Stimulated activated CD8-positive, alpha-beta memory T cell treated with anti-CD3 and anti-CD28 coated beads, Interleukin-7, amount 100 ng/mL, for 24 hours (primary cell): Measurements from ENCODE around the gene RNF207.

ENCODE experiments used
- DNase-seq: peaks from one replicate; pipeline ENCODE4 v3.0.0-alpha.2; 2020; ENCODE audit warnings: low read depth

RNF207 gene

DNA sequence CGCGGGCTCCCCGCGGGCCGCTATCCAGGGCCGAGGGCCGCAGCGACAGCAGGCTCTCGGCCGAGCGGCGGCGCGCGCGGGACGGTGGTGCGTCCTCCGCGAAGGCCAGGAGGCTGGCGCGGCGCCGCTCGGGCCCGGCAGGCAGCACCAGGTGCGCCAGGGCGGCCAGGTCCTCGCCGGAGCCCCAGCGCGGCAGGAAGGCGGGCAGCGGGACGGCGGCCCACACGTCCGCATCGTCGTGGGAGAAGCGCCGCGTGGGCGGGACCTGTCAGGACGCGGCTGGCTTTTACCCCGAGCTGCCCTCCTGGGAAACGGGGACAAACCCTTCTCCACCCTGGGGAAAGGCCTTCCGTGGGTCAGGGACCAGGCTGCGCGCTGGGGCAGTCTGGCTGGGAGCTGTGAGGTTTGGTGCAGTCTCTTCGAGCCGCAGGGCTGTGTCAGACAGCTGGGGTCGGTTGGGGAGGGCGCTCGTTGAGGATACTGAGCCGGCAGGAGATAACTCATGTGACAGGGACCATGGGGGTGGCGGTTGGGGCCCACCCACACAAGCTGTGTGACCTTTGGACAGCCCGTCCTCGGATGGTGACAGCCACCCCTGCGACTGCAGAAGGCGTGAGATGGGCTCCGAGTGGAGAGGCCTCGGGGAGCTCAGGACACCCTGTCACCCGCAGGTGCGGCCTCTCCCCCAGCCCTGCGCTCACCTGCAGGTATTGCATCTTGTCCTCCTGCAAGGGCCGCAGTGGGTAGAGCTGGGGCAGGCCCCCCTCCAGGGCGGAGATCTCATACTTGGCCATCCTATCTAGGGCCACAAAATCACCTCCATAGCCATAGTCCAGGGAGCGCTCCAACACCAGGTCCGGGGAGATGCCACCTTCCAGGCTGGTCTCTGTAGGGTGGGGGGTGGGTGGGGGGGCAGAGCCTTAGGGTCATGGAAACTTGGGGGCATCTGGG lies 44.1 kb downstream of the RNF207 start:
- DNase-seq = no peak

DNA sequence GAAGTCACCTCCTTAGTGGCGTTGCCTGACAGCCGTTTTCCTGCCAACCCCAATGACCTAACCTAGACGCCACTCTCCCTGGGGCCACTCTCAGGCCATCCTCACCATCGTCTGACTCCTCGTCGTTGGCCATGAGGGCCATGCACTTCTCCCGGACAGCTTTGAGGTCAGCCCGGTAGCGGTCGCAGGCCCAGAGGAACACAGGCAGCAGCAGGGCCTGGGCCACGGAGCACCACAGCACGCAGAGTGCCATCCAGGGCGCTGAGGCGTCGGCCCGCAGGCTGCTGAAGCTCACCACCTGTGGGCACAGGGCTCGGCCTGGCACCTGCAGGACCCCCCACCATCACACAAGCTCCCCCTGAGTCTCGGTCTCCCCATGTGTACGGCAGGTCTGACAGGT lies 45.3 kb downstream of the RNF207 start:
- no peak for DNase-seq

DNA sequence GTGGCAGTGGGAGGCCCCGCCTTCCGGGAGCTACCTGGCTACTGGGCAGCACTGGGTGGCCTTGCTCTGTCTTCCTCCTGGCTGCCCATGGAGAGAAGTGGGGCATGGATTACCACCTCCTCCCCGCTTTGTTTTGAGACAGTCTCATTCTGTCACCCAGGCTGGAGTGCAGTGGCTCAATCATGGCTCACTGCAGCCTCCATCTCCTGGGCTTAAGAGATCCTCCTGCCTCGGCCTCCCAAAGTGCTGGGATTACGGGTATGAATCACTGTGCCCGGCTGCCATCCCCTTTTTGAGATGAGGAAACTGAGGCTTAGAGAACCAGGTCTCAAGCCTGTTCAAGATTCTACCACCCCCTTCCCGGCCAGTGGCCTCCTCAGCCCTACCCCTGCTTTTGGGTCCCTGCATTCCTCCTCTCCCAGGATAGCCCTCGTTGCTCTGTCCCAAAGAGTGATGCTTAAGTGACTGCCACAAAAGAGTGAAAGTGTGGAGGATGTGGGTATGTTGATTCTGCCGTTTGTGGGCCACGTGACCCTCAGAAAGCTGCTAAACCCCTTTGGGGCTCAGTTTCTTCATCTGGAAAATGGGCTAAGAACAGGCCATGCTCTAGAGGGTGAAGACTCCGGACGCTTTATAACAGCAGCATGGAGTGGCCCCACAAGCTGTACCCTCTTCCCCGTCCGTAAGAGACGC lies 45.9 kb downstream of the RNF207 start:
- no peak for DNase-seq

DNA sequence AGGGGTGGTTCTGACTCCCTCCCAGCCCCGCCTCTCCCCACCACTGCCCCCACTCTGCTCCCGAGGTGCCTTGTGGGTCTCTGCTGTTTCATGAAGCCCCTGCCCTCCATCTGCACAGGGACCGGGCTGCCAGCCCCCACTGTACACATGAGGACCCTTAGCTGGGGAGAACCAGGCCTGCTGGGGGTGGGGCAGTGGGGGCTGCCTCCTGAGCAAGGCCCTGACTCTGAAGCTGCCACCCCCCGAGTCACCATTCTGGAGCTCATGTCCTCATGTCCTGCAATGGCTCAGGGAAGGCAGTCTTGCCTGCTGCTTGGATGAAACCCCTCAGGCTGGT lies 46.4 kb downstream of the RNF207 start:
- DNase-seq = no peak

DNA sequence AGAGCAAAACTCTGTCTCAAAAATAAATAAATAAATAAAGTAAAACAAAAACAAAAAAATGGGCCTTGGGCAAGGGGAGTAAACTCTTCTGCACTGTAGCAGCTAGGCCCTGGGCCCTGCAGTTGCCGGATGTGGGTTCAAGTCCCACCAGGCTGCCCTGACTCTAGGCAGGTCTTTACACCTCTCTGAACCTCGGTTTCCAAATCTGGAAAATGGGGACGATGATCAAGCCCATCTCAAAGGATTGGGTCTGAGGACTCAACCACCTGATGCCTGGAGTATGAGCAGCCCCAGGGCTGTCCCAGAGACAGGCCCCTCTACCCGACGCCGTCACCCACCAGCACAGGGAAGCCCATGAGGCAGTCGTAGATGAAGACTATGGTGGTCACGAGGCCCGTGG lies 47.5 kb downstream of the RNF207 start:
- no peak for DNase-seq

DNA sequence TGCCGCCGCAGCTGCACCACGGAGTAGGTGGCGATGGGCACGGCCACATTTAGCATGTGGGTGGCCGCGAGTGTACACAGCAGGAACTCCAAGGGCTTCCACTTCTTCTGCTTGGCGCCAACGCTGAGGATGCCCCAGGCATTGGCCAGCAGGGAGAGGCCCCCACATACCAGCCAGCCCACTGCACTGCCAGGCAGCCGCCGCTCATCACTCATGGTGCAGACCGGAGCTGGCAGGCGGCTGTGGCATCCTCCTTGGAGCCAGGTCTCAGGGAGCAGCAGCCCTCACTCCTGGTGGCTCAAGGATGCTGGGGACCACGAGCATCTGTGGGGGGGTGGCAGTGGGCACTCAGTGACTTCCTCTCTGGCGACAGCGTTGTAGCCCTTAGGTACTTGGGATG lies 48.8 kb downstream of the RNF207 start:
- no peak for DNase-seq

DNA sequence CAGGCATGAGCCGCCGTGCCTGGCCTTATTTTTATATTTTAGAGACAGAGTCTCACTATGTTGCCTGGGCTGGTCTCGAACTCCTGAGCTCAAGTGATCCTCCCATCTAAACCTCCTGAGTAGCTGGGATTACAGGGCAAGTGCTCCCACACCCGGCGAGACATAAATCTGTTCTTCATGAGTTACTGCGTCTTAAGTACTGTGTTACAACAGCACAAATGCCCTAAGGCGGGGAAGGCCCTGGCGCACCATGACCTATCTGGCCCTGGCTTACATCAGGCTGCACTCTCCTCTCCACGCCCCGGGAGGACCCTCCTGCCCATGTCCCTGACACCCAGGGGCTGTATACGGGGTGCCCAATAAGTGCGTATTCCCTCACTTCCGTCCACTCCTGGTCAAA lies 50.7 kb downstream of the RNF207 start:
- DNase-seq = no peak

DNA sequence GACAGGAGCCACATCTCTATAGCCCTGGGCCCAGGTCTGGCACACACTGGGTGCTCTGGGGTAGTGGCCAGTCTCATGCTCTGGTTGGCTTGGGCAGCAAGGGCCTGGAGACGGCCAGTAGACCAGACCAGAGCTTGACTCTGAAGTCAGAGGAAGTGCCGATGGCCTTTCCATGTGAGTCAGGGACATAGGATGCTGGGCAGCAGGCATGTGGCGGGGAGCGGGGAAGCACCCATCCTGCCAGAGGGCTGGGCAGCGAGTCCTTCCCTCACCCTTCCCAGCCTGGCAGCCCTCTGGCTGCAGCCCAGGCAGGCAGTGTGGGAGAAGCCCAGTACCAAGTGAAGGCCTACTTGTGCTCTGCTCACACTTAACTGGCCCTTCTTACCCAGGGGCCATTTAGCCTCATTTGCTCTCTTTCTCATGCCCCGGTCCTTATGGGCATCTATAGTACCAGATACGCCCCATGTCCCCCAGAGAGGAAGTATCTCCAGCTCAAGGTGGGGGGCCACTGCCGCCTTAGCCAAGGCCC lies 51.7 kb downstream of the RNF207 start:
- no peak for DNase-seq

DNA sequence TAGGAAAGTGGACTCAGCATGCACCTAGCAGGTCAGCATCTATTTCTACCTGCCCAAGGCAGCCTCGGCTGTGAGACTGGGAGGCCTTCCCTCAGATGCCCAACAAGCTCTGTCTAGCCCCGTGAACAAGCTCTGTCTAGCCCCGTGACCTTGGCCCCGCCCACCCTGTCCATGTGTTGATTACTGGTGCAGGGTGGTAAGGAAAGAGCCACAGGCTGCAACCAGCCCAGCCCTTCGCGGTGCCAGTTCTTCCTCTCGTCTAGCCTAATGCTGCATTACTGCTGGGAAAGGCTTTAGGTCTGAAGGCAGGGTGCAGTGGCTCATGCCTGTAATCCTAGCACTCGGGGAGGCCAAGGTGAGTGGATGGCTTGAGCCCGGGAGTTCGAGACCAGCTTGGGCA lies 52.8 kb downstream of the RNF207 start:
- DNase-seq = no peak

DNA sequence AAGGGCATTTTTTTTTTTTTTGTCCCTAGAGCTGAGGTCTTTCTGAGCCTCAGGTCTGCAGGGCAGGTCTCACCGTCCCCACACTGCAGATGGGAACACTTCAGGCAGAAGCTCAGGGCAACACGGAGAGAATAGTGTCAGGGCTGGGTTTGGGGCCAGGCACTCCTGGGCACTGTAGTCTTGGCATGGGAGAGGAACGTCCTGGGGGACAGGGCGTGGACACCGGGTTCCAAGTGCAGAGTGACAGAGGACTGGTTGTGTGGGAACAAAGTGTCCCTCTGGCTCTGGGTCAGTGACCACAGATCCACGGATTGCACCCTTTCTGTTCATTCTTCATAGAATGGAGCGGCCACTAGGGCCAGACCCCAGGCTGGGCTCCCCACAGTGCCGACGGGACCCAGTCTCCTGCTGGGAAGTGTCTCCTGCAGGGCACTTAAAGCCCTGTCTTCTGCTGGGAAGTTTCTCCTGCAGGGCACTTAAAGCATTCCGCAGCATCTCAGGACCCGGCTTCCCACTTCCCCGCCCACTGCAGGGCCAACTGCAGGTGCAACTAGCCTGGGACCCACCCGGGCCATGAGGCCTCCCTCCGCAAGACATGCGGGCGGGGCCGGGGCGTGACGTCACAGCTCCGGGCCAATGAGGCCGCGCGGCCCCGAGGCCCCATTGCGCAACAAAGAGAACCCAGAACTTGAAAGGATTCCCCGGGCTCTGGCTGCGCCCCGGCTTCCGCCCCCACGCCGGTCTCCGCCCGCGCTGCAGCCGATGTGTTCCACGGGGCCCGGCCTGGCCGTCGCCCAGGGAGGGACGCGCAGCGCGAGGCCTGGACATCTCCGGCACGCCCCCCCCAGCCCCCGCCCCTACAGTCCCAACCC lies 53.8 kb downstream of the RNF207 start:
- DNase-seq = peak; percentile 53

DNA sequence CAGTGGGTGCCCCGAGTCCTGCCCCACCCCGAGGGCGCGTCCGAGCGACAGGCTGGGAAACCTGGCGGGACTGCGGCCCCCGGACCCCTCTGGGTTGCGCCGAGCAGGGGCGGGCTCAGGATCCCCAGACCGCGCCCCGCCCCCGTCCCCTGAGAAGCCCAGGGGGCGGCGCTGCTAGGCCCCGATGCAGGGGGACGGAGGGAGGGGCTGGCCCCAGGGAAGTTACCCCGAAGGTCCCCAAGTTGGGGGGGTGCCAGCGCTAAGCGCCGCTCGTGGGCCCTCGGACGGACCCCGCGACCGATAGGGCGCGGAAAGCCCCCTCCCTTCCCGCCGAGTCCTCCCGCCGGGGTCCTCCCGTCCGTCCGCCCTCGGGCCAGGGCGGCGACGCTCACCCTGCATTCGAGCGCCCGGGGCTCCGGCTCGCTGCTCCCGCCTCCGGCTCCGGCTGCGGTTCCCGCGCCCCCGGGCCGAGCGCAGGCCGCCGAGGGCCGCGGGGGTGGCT lies 54.6 kb downstream of the RNF207 start:
- DNase-seq = no peak

DNA sequence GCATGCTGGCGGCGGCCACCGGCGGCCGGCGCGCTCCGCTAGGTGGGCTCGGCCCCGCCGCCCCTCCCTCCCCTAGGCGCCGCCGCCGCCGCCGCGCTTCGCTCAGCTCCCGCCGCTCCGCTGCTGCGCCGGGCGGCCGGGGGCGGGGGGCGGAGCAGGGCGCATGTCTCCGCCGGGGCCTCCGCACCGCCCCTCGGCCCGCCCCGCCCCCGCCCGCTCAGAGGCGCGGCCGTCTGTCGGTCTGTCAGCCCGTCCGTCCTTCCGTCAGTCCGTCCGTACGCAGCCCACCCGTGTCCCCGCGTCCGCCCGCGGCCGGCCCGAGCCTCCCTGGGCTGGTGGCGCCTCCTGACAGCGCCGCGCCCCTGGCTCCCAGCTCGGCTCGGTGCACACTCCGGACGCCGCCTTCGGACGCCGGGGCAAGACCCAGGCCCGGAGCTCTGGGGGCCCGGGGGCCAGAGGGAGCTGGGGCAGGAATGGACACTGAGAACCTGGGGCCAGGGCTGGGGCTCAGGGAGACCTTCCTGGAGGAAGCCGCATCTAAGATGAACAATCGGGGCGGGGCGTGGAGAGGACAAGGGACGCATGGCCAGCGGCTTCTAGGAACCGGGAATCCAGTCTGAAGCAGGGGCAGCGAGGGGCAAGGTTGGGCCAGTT lies 55.2 kb downstream of the RNF207 start, which contains the start of gene GPR153:
GPR153 (minus strand) TSS at position 138 of the 654 bp plus-strand sequence. CDS start 6,193 bp downstream, outside the sequence.
- peak; percentile 30 for DNase-seq

DNA sequence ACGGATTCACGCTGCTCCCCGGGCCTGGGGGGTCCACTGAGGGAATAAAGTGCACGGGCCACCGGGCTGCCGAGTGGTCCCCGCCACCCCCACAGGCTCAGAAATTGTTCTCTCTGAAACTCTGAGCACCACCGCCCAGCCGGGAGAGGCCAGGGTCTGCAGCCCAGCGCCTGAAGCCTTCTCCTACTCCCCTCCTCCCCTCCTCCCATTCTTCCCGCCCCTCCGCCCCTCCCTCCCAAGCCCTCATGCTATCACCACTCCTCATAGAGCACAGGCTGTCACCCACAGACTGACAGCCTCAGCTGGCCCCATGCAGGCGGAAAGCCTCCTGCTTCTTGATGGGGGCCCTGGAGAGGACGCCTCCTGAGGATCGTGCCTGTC lies 55.7 kb downstream of the RNF207 start:
- no peak for DNase-seq

DNA sequence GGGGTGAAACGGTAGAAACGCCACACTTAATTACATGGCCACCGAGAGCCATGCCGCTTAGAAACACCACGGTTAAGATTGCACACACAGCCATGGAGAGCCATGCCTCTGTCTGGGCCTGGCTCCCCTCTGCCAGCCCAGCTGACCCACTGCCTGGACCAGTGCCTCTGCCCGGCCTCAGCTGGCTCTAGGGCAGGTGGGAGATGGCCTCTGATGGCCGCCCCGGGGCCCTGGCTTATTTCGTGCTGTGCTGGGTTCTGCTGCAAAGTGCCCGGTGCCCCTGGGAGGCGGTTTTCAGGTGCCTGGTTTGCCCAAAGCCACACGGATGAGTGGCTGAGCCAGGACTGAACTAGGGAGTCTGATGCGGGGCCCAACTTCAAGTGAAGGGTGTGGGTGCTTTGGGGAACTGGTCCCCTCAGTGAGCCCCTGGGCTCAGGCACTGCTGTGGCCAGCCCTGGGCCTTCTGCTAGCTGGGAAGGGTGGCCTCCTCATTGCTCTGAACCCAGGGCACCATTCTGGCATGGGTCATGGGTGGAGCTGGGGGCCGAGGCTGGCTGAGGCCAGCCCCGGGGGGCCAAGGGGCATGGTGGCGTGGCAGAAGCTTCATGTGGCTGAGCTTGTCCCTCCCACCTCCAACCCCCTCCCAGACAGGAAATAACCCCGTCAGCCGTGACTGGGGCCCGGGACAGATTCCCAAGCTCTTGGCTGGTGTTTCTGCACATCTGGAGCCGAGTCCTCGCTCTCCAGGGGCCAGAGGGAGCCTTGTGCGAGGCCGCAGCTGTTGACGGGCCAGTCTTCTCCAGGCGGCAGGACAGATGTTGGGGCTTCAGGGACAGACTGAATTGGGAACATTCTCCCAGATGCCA lies 56.9 kb downstream of the RNF207 start:
- no peak for DNase-seq

DNA sequence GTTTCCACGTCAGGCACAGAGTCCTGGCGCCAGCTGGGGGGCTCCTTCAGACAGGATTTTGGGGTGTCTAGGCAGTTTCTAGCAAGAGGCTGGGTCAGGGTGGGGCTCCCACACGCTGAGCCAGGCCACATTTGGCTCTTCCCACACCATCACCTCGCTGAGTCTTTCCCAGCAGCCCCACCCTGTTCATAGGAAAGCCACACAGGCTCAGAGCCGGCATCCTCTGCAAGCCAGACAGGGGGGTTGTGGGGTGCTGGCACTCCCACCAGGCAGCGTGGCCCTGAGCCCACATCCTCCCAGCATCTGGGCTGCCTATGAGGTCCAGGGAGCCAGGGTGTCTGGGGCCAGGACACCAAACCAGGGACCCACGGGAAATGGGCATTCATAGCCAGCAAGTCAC lies 57.8 kb downstream of the RNF207 start:
- DNase-seq = no peak

DNA sequence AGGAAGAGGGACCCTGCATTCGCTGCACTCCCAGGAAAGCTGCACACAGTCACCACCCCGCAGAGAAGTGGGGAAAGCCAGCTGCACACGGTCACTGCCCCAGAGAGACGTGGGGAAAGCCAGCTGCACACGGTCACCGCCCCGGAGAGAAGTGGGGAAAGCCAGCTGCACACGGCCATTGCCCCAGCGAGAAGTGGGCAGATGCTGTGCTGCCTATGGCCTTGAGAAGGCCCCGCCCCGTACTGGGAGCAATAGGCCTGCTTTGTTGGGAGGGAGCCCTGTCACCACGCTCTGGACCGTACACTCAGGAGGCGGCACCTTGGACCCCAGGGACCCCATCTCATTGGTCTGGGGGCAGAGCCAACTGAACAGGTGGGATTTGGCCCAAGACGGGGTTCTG lies 59.2 kb downstream of the RNF207 start:
- no peak for DNase-seq

DNA sequence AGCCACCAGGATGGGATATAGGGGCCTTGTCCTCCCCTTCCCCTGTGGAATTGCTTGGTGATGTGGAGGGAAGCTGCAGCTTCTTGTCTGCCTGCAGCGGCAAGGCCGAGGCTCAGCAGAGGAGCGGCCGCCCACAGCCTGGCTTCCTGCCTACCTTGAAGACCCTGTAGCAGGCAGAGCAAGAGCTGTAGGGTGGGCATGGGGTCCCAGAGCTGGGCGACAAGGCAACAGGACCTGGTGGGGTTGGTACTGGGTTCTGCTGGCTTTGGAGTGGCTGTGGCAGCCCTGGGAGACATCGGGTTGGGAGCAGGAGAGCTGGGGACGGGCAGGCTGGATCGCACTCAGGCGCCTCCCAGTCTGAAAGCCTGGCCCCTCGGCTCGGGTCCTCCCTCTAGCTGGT lies 60.7 kb downstream of the RNF207 start:
- DNase-seq = no peak

DNA sequence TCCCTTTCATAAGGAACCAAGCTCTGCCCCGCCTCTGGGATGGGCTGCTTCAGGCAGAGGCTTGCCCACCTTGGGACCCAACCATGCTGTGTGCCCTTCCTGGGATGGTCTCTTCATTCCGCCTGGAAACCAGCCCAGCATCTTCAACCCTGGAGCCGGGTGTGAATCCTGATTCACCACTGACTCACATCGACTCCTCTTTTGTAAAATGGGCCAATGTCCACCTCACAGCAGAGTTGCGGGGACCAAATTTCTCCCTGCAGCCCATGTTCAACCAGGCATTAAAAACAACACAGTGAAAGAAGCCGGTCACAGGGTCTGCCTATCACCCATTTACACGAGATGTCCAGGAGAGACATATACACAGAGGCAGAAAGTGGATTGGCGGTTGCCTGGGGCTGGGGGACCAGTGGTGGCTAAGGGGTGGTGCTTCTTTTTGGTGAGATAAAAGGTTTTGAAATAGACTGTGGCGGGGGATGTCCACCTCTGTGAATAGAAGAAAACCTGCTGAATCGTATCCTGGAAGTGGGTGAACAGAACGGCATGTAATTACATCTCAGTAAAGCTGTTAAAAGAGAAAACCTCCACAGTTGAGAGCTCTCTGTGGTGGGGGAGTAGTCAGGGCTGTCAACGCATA lies 61.9 kb downstream of the RNF207 start:
- DNase-seq = no peak

DNA sequence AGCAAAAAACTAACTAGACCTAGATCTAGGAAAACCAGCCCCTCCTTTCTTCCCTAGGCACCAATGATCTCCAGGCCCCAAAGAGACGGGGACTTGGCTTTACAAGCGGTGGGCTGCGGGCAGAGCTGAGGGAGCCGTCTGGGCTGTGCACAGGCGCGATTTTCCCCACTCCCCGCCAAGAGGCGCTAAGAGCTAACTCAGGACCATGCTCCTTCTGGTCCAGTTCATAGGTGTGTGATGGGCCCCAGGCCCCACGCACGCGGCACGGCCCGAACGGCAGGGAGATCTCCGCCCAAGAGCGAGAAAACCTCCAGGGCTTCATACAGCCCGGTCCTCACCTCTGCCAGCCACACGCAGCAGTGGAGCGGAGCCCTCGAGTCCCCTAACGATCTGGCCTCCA lies 62.5 kb downstream of the RNF207 start:
- DNase-seq = no peak

DNA sequence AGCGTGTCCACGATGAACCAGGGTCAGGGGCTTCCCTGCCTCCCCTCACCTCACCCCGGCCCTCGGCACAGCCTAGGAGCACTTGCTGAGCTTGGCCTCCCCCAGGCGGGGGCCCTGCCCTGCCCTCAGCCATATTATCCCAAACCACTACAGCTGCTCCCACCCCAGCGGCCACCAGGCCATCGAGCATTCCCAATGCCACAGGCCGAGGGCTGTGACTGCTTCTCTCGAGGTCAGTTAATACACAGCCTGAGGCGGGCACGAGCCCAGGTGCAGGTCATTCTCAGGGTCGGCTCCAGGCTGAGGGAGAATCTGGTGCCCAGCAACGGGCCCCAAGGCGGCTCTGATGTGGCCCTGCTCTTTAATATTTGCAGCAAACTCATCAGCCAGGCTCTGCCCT lies 63.4 kb downstream of the RNF207 start:
- no peak for DNase-seq
